Measurements from ENCODE around the gene CAVIN4.

DNA sequence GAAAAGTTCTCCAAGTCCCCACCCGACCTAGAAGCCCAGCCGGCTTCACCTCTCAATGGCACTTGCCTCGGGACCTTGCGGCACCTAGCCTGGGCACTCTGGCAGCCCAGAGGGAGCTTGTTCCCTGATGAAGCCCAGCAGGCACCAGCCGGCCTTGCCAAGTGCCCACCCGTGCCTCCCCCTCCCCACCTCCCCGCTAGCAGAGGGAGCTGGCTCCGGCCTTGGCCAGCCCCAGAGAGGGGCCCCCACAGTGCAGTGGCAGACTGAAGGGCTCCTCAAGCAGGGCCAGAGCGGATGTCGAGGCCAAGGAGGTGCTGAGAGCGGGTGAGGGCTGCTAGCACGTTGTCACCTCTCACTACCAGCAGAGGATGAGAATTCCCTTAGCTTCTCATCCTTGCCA is 37.6 kb upstream of the CAVIN4 start:
- TF ChIP-seq, protein P1, sequence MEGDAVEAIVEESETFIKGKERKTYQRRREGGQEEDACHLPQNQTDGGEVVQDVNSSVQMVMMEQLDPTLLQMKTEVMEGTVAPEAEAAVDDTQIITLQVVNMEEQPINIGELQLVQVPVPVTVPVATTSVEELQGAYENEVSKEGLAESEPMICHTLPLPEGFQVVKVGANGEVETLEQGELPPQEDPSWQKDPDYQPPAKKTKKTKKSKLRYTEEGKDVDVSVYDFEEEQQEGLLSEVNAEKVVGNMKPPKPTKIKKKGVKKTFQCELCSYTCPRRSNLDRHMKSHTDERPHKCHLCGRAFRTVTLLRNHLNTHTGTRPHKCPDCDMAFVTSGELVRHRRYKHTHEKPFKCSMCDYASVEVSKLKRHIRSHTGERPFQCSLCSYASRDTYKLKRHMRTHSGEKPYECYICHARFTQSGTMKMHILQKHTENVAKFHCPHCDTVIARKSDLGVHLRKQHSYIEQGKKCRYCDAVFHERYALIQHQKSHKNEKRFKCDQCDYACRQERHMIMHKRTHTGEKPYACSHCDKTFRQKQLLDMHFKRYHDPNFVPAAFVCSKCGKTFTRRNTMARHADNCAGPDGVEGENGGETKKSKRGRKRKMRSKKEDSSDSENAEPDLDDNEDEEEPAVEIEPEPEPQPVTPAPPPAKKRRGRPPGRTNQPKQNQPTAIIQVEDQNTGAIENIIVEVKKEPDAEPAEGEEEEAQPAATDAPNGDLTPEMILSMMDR (conservative IDR thresholded peaks at IDR 0.05 in 1 of 2, IDR thresholded peaks at IDR 0.05 in 1 of 2; ENCODE audit: low read depth in 1 of 2, low read length in 2 of 2) = no peak
- no peak for TF ChIP-seq EZH2 (IDR thresholded peaks at IDR 0.05; ENCODE audit: low read length, missing control alignments)

All from fibroblast of lung (primary cell).